Thoracic aorta (tissue), 2 donors: ENCODE data around the gene CHST12. TPM values are rescaled to one million over a fixed set of nuclear protein-coding genes. Genes with fewer than 3 reads are reported as not detected.

Experiments used
- ATAC-seq: fragments of 150-250 bp; one replicate; pipeline ENCODE4 v1.8.0; 2017; ENCODE audit warnings: low read depth; ENCODE audit not compliant: insufficient number of reproducible peaks, low FRiP score
- DNase-seq: peaks from one replicate; pipeline ENCODE4 v3.0.0-alpha.2; 2020; ENCODE audit warnings: low spot score
- H3K27ac ChIP-seq, 2 donors: fragments of 200-600 bp; sonication (generic); 1 replicate in 1 of 2; 2 replicates in 1 of 2; pipeline ENCODE4 v1.5.1; 2016; ENCODE audit warnings: mild to moderate bottlenecking in 2 of 2, moderate library complexity in 2 of 2
- H3K27me3 ChIP-seq: fragments of 200-600 bp; sonication (generic); replicated peaks from 2 replicates; pipeline ENCODE4 v1.6.0; 2016; ENCODE audit warnings: mild to moderate bottlenecking; ENCODE audit not compliant: insufficient read depth
- H3K36me3 ChIP-seq: fragments of 200-600 bp; sonication (generic); one replicate; pipeline ENCODE4 v1.5.1; 2016
- H3K4me1 ChIP-seq, 2 donors: fragments of 200-600 bp; sonication (generic); 1 replicate in 1 of 2; 2 replicates in 1 of 2; pipeline versions ENCODE4 v1.5.1 to v1.6.0; 2016; ENCODE audit warnings: low read depth in 2 of 2, mild to moderate bottlenecking in 1 of 2; ENCODE audit not compliant: control insufficient read depth in 1 of 2
- H3K4me3 ChIP-seq: fragments of 200-600 bp; sonication (generic); 2 replicates; pipeline ENCODE4 v1.5.1; 2016; ENCODE audit warnings: mild to moderate bottlenecking
- H3K9me3 ChIP-seq: fragments of 200-600 bp; sonication (generic); 2 replicates; pipeline ENCODE4 v1.5.1; 2016
- total RNA-seq, 2 donors: library from RNA; depleted of rRNA; stranded (reverse); fragments of >200 nt; gene quantifications; one replicate each; pipeline versions ENCODE4 v1.1.0 to v1.2.3, GENCODE V29; 2016
- TF ChIP-seq, protein P1 (sequence below): fragments of 200-600 bp; sonication (generic); IDR thresholded peaks from one replicate; pipeline ENCODE4 v1.5.1; 2019; ENCODE audit warnings: antibody characterized with exemption

The CHST12 gene
- total RNA-seq, 2 donors from 2014 or later = 18.7 to 19.1 TPM

- Histone ChIP-seq H3K4me1 (peaks cover 4 to 18% of the 10 kb centered on the region in 2 donors), H3K9me3 (peaks cover 5% of the 10 kb centered on the region), H3K27ac (no peak overlapping the region), H3K4me3 (peak overlapping the region; percentile 27), H3K36me3 (no peaks in the 10 kb centered on the region), H3K27me3 (no peaks in the 10 kb centered on the region)
- DNase-seq (no peak), ATAC-seq (no peak)
- TF ChIP-seq, protein P1, sequence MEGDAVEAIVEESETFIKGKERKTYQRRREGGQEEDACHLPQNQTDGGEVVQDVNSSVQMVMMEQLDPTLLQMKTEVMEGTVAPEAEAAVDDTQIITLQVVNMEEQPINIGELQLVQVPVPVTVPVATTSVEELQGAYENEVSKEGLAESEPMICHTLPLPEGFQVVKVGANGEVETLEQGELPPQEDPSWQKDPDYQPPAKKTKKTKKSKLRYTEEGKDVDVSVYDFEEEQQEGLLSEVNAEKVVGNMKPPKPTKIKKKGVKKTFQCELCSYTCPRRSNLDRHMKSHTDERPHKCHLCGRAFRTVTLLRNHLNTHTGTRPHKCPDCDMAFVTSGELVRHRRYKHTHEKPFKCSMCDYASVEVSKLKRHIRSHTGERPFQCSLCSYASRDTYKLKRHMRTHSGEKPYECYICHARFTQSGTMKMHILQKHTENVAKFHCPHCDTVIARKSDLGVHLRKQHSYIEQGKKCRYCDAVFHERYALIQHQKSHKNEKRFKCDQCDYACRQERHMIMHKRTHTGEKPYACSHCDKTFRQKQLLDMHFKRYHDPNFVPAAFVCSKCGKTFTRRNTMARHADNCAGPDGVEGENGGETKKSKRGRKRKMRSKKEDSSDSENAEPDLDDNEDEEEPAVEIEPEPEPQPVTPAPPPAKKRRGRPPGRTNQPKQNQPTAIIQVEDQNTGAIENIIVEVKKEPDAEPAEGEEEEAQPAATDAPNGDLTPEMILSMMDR = no peak
These were observed 75.4 kb downstream of the CHST12 start for GRCh38 chr7:2478800-2479199.

- ATAC-seq = no peak
- Histone ChIP-seq H3K27me3 (no peaks in the 10 kb centered on the region), H3K4me1 (peaks cover 4 to 18% of the 10 kb centered on the region in 2 donors), H3K36me3 (no peaks in the 10 kb centered on the region), H3K9me3 (peaks cover 5% of the 10 kb centered on the region), H3K27ac (no peak overlapping the region), H3K4me3 (peak overlapping the region; percentile 27)
- DNase-seq = no peak
- TF ChIP-seq, protein P1 = no peak
These were observed 76.1 kb downstream of the CHST12 start for GRCh38 chr7:2479276-2480069.

DNA sequence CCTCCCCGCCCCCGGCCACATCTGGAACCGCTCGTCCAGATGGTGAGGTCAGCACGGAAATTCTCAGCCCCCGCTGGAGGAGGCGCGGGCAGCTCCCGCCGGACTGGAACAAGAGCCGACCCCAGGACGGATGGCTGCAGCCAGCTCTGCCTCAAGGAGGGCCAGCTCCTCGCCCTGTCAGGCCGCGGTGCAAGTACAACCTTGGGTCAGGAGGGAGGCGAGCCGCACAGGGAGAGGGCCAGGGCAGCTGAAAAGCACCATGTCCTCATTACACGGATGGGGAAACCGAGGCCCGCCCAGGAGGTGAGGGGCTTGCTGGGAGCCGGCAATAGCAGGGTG is 76.6 kb downstream of the CHST12 start:
- H3K4me3 ChIP-seq = no peak overlapping the region
- DNase-seq (no peak), ATAC-seq (no peak)

DNA sequence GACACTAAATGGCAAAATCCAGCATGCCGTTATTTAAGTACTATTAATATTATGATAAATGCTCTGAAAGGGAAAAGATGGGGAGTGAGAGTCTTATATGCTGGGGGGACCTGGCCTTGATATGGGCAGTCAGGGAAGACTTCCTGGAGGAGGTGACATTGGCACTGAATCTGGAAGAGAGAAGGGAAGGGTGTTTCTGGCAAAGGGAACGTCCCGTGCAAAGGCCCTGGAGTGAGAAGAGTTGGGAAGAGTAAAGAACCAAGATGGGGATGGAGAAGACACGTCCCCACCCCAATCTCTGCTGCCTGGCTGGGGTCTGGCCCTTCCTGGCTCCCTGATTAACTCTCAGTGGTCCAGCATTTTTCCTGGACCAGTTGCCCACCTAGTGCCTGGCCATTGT is 77.8 kb downstream of the CHST12 start:
- Histone ChIP-seq H3K4me3 (no peak overlapping the region), H3K27ac (no peak overlapping the region), H3K36me3 (no peaks in the 10 kb centered on the region), H3K4me1 (peaks cover 4 to 18% of the 10 kb centered on the region in 2 donors), H3K27me3 (no peaks in the 10 kb centered on the region), H3K9me3 (peaks cover 5% of the 10 kb centered on the region)
- TF ChIP-seq, protein P1 = no peak
- DNase-seq (no peak), ATAC-seq (no peak)

More for the DNA sequence above, 76.6 kb downstream of the CHST12 start:
- peaks cover 5% of the 10 kb centered on the region for H3K9me3 ChIP-seq
- no peaks in the 10 kb centered on the region for H3K27me3 ChIP-seq
- H3K27ac ChIP-seq = no peak overlapping the region
- TF ChIP-seq, protein P1 = no peak
- H3K4me1 ChIP-seq = peaks cover 4 to 18% of the 10 kb centered on the region in 2 donors
- H3K36me3 ChIP-seq = no peaks in the 10 kb centered on the region

DNA sequence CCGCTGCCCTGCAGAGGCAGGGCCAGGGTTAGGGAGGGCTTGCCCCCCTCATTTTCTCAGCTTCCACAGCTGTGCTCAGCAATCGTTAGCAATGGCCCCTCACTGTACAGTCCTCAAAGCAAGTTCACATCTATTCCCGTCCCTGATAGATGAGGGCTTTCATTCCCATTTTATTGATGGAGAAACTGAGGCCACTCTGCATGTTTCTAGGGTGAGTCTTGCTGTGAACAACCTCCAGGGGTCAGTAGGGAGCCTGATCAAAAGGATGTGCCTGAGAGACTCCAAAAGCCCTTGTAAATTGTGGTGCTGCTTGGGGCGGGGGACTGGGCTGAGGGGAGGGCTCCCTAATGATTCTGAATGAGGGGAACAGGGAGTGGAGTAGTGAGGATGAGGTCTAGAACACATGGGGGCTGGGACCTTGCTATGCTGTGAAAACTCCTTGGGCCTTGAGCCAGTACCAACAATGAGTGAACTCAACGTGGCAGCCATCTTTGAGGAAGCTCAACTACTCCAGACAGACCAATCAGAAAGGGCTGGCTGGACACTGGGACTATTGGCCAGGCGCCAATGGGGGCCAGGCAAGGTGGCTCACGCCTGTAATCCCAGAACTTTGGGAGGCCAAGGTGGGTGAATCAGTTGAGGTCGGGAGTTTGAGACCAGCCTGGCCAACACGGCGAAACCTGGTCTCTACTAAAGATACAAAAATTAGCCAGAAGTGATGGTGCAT is 79.5 kb downstream of the CHST12 start:
- Histone ChIP-seq H3K27ac (no peak overlapping the region), H3K9me3 (peaks cover 5% of the 10 kb centered on the region), H3K36me3 (no peaks in the 10 kb centered on the region), H3K4me3 (no peak overlapping the region), H3K27me3 (no peaks in the 10 kb centered on the region), H3K4me1 (peaks cover 12 to 24% of the 10 kb centered on the region in 2 donors)
- TF ChIP-seq, protein P1 = no peak
- DNase-seq (no peak), ATAC-seq (no peak)
